ENCODE results near the gene MACROD1. TPM values are rescaled to one million over a fixed set of nuclear protein-coding genes. Genes with fewer than 3 reads are reported as not detected.
A peak's percentile ranks its signal among the peaks of the same experiment; 100 is the strongest.

Gene MACROD1
- total RNA-seq, 1 experiment from 2014 or later, result 36.9 TPM

DNA sequence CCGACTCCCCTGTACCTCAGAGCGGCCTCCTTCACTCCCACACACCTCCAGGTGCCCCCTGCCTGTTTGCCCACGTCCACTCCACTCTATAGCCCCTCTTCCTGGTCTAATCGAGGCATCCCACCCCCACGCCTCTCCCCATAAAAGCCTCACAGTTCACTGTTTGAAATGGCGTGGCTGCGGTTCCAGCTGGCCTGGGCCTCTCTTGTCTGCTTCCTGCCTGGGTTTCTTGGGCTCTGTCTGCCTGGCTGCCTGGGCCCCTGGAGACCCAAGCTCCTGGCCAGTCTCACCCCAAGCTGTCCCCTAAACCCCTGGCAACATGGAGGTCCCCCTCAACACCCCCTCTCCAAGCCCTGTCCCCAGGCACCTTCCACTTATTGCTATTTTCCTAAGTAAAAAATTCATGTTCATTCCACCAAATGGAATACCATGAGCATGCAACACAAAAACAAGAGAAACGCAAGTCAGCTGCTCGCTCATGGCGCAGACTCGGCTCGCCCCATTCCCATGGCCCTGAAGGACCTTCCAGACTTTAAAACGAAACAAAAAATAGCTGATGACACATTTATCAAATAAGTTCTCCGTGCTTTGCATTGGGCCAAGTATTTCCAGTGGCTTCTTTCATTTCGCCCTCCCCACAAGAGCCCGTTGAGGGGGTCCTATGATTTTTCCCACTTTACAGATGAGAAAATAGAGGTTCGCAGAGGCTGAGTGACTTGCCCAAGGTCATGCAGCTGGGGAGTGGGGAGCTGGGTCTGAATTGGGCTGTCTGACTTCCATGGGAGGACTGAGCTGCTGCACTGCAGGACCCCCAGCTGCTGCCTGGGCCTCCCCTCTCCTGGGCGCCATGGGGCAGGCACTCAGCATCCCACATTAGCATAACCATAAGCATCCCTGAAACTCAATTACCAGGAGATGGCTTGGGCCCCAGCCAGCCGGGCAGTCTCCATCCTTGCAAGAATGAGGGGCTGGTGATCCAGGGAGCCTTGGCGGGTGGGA lies 141.9 kb downstream of the MACROD1 start (continued):
- TF ChIP-seq, protein P1, sequence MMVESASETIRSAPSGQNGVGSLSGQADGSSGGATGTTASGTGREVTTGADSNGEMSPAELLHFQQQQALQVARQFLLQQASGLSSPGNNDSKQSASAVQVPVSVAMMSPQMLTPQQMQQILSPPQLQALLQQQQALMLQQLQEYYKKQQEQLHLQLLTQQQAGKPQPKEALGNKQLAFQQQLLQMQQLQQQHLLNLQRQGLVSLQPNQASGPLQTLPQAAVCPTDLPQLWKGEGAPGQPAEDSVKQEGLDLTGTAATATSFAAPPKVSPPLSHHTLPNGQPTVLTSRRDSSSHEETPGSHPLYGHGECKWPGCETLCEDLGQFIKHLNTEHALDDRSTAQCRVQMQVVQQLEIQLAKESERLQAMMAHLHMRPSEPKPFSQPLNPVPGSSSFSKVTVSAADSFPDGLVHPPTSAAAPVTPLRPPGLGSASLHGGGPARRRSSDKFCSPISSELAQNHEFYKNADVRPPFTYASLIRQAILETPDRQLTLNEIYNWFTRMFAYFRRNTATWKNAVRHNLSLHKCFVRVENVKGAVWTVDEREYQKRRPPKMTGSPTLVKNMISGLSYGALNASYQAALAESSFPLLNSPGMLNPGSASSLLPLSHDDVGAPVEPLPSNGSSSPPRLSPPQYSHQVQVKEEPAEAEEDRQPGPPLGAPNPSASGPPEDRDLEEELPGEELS (CRISPR knock-in tag; IDR thresholded peaks at IDR 0.05), result peak; percentile 43; the same call in 1 of the 2 replicates
- TF ChIP-seq CREM (CRISPR knock-in tag; IDR thresholded peaks at IDR 0.05) (no peak), ZBTB21 (CRISPR knock-in tag; IDR thresholded peaks at IDR 0.05; ENCODE audit: borderline replicate concordance) (no peak), ZNF121 (CRISPR knock-in tag; IDR thresholded peaks at IDR 0.05) (no peak), GABPB1 (CRISPR knock-in tag; IDR thresholded peaks at IDR 0.05) (no peak), NFATC4 (CRISPR knock-in tag; IDR thresholded peaks at IDR 0.05) (no peak), TP53 (CRISPR knock-in tag; IDR thresholded peaks at IDR 0.05) (no peak), KAT7 (CRISPR knock-in tag; IDR thresholded peaks at IDR 0.05; ENCODE audit: borderline replicate concordance) (no peak), FOXK1 (CRISPR knock-in tag; IDR thresholded peaks at IDR 0.05) (no peak), MXD4 (CRISPR knock-in tag; IDR thresholded peaks at IDR 0.05; ENCODE audit: borderline replicate concordance) (no peak)
- TF ChIP-seq, protein P2, sequence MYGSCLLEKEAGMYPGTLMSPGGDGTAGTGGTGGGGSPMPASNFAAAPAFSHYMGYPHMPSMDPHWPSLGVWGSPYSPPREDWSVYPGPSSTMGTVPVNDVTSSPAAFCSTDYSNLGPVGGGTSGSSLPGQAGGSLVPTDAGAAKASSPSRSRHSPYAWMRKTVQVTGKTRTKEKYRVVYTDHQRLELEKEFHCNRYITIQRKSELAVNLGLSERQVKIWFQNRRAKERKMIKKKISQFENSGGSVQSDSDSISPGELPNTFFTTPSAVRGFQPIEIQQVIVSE (CRISPR knock-in tag; IDR thresholded peaks at IDR 0.05; ENCODE audit: borderline replicate concordance), result no peak
- TF ChIP-seq, protein P3, sequence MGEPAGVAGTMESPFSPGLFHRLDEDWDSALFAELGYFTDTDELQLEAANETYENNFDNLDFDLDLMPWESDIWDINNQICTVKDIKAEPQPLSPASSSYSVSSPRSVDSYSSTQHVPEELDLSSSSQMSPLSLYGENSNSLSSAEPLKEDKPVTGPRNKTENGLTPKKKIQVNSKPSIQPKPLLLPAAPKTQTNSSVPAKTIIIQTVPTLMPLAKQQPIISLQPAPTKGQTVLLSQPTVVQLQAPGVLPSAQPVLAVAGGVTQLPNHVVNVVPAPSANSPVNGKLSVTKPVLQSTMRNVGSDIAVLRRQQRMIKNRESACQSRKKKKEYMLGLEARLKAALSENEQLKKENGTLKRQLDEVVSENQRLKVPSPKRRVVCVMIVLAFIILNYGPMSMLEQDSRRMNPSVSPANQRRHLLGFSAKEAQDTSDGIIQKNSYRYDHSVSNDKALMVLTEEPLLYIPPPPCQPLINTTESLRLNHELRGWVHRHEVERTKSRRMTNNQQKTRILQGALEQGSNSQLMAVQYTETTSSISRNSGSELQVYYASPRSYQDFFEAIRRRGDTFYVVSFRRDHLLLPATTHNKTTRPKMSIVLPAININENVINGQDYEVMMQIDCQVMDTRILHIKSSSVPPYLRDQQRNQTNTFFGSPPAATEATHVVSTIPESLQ (CRISPR knock-in tag; IDR thresholded peaks at IDR 0.05), result no peak
- TF ChIP-seq, protein P4, sequence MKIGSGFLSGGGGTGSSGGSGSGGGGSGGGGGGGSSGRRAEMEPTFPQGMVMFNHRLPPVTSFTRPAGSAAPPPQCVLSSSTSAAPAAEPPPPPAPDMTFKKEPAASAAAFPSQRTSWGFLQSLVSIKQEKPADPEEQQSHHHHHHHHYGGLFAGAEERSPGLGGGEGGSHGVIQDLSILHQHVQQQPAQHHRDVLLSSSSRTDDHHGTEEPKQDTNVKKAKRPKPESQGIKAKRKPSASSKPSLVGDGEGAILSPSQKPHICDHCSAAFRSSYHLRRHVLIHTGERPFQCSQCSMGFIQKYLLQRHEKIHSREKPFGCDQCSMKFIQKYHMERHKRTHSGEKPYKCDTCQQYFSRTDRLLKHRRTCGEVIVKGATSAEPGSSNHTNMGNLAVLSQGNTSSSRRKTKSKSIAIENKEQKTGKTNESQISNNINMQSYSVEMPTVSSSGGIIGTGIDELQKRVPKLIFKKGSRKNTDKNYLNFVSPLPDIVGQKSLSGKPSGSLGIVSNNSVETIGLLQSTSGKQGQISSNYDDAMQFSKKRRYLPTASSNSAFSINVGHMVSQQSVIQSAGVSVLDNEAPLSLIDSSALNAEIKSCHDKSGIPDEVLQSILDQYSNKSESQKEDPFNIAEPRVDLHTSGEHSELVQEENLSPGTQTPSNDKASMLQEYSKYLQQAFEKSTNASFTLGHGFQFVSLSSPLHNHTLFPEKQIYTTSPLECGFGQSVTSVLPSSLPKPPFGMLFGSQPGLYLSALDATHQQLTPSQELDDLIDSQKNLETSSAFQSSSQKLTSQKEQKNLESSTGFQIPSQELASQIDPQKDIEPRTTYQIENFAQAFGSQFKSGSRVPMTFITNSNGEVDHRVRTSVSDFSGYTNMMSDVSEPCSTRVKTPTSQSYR (CRISPR knock-in tag; IDR thresholded peaks at IDR 0.05), result no peak
- TF ChIP-seq, protein P5, sequence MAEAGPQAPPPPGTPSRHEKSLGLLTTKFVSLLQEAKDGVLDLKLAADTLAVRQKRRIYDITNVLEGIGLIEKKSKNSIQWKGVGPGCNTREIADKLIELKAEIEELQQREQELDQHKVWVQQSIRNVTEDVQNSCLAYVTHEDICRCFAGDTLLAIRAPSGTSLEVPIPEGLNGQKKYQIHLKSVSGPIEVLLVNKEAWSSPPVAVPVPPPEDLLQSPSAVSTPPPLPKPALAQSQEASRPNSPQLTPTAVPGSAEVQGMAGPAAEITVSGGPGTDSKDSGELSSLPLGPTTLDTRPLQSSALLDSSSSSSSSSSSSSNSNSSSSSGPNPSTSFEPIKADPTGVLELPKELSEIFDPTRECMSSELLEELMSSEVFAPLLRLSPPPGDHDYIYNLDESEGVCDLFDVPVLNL (CRISPR knock-in tag; IDR thresholded peaks at IDR 0.05; ENCODE audit: borderline replicate concordance, low read depth), result no peak
- TF ChIP-seq, protein P6, sequence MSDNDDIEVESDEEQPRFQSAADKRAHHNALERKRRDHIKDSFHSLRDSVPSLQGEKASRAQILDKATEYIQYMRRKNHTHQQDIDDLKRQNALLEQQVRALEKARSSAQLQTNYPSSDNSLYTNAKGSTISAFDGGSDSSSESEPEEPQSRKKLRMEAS (CRISPR knock-in tag; IDR thresholded peaks at IDR 0.05), result no peak
- TF ChIP-seq, protein P7, sequence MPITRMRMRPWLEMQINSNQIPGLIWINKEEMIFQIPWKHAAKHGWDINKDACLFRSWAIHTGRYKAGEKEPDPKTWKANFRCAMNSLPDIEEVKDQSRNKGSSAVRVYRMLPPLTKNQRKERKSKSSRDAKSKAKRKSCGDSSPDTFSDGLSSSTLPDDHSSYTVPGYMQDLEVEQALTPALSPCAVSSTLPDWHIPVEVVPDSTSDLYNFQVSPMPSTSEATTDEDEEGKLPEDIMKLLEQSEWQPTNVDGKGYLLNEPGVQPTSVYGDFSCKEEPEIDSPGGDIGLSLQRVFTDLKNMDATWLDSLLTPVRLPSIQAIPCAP (CRISPR knock-in tag; IDR thresholded peaks at IDR 0.05), result no peak
- TF ChIP-seq, protein P8, sequence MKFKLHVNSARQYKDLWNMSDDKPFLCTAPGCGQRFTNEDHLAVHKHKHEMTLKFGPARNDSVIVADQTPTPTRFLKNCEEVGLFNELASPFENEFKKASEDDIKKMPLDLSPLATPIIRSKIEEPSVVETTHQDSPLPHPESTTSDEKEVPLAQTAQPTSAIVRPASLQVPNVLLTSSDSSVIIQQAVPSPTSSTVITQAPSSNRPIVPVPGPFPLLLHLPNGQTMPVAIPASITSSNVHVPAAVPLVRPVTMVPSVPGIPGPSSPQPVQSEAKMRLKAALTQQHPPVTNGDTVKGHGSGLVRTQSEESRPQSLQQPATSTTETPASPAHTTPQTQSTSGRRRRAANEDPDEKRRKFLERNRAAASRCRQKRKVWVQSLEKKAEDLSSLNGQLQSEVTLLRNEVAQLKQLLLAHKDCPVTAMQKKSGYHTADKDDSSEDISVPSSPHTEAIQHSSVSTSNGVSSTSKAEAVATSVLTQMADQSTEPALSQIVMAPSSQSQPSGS (CRISPR knock-in tag; IDR thresholded peaks at IDR 0.05; ENCODE audit: borderline replicate concordance, low read depth), result no peak

Data from WTC11 (cell line).